ENCODE measurements around the gene POMT1.
A peak's percentile ranks its signal among the peaks of the same experiment; 100 is the strongest.

POMT1 gene

DNA sequence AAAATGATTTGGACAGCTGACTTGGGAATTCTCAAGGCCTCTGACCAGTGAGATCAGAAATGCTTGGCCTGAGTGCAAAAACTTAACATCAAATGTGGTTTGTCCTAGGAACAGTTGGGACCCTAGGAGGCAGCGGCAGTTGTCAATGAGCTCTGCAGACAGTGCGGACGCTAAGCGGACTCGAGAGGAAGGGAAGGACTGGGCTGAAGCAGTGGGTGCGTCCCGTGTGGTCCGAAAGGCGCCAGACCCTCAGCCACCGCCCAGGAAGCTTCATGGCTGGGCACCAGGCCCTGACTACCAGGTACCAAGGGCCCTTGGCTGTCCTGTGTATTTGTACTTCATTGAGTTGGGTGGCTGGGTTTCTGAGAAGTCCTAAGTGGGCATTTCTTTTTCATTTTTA is 43.7 kb upstream of the POMT1 start:
- peaks cover 60 to 99% of the 10 kb centered on the region in 2 donors for H3K36me3 ChIP-seq (replicated peaks in 1 of 2; ENCODE audit: control insufficient read depth in 2 of 2, insufficient read depth in 2 of 2, low read length in 2 of 2)
- no peak overlapping the region for H2BK5ac ChIP-seq (ENCODE audit: low read length)
- no peaks in the 10 kb centered on the region for H3K4me1 ChIP-seq (ENCODE audit: control insufficient read depth in 2 of 2, insufficient read depth in 1 of 2, low read depth in 1 of 2, low read length in 2 of 2)
- no peak overlapping the region for H3K4ac ChIP-seq (ENCODE audit: low read length)
- H3K79me1 ChIP-seq (ENCODE audit: low read depth, low read length) = peaks cover 6% of the 10 kb centered on the region
- H2BK15ac ChIP-seq (ENCODE audit: low read length) = no peak overlapping the region
- no peak overlapping the region for H3K14ac ChIP-seq (ENCODE audit: low read length)
- no peak overlapping the region for H3K9ac ChIP-seq (ENCODE audit: low read depth, low read length, poor library complexity)
- no peak overlapping the region for H3K4me2 ChIP-seq (ENCODE audit: insufficient read depth, low read length, poor library complexity, severe bottlenecking)
- H4K91ac ChIP-seq (ENCODE audit: low read depth, low read length, poor library complexity) = no peak overlapping the region
- no peak overlapping the region for H4K8ac ChIP-seq (ENCODE audit: low read depth, low read length)
- H3K9me3 ChIP-seq (replicated peaks in 1 of 2; ENCODE audit: control insufficient read depth in 2 of 2, insufficient read depth in 1 of 2, low read depth in 1 of 2, low read length in 2 of 2) = no peaks in the 10 kb centered on the region
- H2AK5ac ChIP-seq (ENCODE audit: low read depth, low read length) = no peak overlapping the region
- H3K27me3 ChIP-seq (ENCODE audit: control insufficient read depth in 3 of 3, insufficient read depth in 3 of 3, low read depth in 1 of 3, low read length in 3 of 3) = no peaks in the 10 kb centered on the region
- DNase-seq (ENCODE audit: low spot score) = no peak
- H2AFZ ChIP-seq (ENCODE audit: low read length) = no peak overlapping the region
- no peak overlapping the region for H3K27ac ChIP-seq (replicated peaks; ENCODE audit: low read length)
- no CpG with 5 or more reads among the region's 10 CpGs for WGBS, 2 donors (ENCODE audit: extremely low coverage in 2 of 2, insufficient read length in 2 of 2, insufficient replicate concordance in 1 of 2)
- H2BK120ac ChIP-seq (ENCODE audit: low read depth, low read length) = no peak overlapping the region
- H3K23ac ChIP-seq (ENCODE audit: low read depth, low read length, poor library complexity) = no peak overlapping the region
- no peak overlapping the region for H3K4me3 ChIP-seq (ENCODE audit: low read length in 2 of 2)
- no peak overlapping the region for H2BK12ac ChIP-seq (ENCODE audit: low read length)
- peak overlapping the region; percentile 25 for H3K18ac ChIP-seq (ENCODE audit: low read length)

DNA sequence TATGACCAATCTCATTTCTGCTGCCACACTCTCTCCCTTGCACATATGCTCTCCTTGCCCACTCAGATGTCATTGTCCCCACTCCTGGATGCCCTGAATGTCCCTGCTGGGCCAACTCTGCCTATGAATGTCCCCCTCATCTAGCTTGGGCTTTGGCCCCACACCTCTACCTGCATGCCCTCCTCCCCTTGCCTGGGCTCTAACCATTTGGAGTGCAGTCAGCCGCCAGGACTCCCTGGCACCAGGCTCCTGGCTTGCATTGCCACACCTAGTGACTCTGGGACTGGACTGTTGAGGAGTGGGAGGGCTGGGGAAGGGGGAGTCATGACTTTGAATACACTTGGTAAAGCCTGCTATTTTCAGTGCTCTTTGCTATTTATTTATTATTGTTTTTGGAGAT is 41.6 kb upstream of the POMT1 start:
- no CpG with 5 or more reads among the region's 1 CpG for WGBS, 2 donors (ENCODE audit: extremely low coverage in 2 of 2, insufficient read length in 2 of 2, insufficient replicate concordance in 1 of 2)
- Histone ChIP-seq H3K14ac (ENCODE audit: low read length) (no peak overlapping the region), H3K36me3 (replicated peaks in 1 of 2; ENCODE audit: control insufficient read depth in 2 of 2, insufficient read depth in 2 of 2, low read length in 2 of 2) (peaks cover 64 to 99% of the 10 kb centered on the region in 2 donors), H3K79me1 (ENCODE audit: low read depth, low read length) (peaks cover 6% of the 10 kb centered on the region), H3K23ac (ENCODE audit: low read depth, low read length, poor library complexity) (no peak overlapping the region), H2AFZ (ENCODE audit: low read length) (no peak overlapping the region), H3K9ac (ENCODE audit: low read depth, low read length, poor library complexity) (no peak overlapping the region), H3K27me3 (ENCODE audit: control insufficient read depth in 3 of 3, insufficient read depth in 3 of 3, low read depth in 1 of 3, low read length in 3 of 3) (no peaks in the 10 kb centered on the region), H2BK12ac (ENCODE audit: low read length) (no peak overlapping the region), H4K8ac (ENCODE audit: low read depth, low read length) (no peak overlapping the region), H2BK15ac (ENCODE audit: low read length) (no peak overlapping the region), H3K27ac (replicated peaks; ENCODE audit: low read length) (no peak overlapping the region), H4K91ac (ENCODE audit: low read depth, low read length, poor library complexity) (no peak overlapping the region), H3K18ac (ENCODE audit: low read length) (no peak overlapping the region), H3K9me3 (replicated peaks in 1 of 2; ENCODE audit: control insufficient read depth in 2 of 2, insufficient read depth in 1 of 2, low read depth in 1 of 2, low read length in 2 of 2) (no peaks in the 10 kb centered on the region), H2BK5ac (ENCODE audit: low read length) (no peak overlapping the region), H3K4me3 (ENCODE audit: low read length in 2 of 2) (peak overlapping the region in 1 of 2 donors; percentile 14), H3K4ac (ENCODE audit: low read length) (no peak overlapping the region), H3K4me1 (ENCODE audit: control insufficient read depth in 2 of 2, insufficient read depth in 1 of 2, low read depth in 1 of 2, low read length in 2 of 2) (no peaks in the 10 kb centered on the region), H2AK5ac (ENCODE audit: low read depth, low read length) (no peak overlapping the region), H2BK120ac (ENCODE audit: low read depth, low read length) (no peak overlapping the region), H3K4me2 (ENCODE audit: insufficient read depth, low read length, poor library complexity, severe bottlenecking) (no peak overlapping the region)
- no peak for DNase-seq (ENCODE audit: low spot score)

DNA sequence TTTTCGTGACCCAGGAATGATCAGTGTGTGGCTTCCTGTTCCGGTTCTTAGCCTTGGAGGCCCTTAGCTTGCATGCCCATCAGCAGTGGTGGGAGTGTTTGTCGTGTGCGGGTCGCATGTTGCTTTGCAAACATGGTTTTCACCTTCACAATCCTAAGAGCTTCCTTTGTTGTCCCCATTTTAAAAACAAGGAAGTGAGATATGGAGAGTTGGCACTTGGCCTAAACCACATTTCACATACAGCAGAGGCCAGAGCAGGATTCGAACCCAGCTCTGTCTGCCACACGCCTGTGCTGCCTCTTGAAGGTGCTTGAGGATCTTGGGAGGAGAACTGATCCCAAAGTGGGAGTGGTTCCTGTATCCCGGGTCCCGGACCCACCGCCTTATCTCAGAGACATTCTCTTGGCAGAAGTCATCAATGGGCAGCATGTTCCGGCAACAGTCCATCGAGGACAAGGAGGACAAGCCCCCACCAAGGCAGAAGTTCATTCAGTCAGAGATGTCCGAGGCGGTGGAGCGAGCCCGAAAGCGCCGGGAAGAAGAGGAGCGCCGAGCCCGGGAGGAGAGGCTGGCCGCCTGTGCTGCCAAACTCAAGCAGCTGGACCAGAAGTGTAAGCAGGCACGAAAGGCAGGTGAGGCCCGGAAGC is 38.2 kb upstream of the POMT1 start:
- H3K27me3 ChIP-seq (ENCODE audit: control insufficient read depth in 3 of 3, insufficient read depth in 3 of 3, low read depth in 1 of 3, low read length in 3 of 3) = no peaks in the 10 kb centered on the region
- H3K4me1 ChIP-seq (ENCODE audit: control insufficient read depth in 2 of 2, insufficient read depth in 1 of 2, low read depth in 1 of 2, low read length in 2 of 2) = no peaks in the 10 kb centered on the region
- DNase-seq (ENCODE audit: low spot score) = no peak
- peaks cover 65 to 97% of the 10 kb centered on the region in 2 donors for H3K36me3 ChIP-seq (replicated peaks in 1 of 2; ENCODE audit: control insufficient read depth in 2 of 2, insufficient read depth in 2 of 2, low read length in 2 of 2)
- no peak overlapping the region for H3K23ac ChIP-seq (ENCODE audit: low read depth, low read length, poor library complexity)
- H3K18ac ChIP-seq (ENCODE audit: low read length) = peak overlapping the region; percentile 14
- H3K4ac ChIP-seq (ENCODE audit: low read length) = no peak overlapping the region
- H2AFZ ChIP-seq (ENCODE audit: low read length) = no peak overlapping the region
- no peak overlapping the region for H2BK15ac ChIP-seq (ENCODE audit: low read length)
- peak overlapping the region; percentile 46 for H2BK5ac ChIP-seq (ENCODE audit: low read length)
- no CpG with 5 or more reads among the region's 24 CpGs for WGBS, 2 donors (ENCODE audit: extremely low coverage in 2 of 2, insufficient read length in 2 of 2, insufficient replicate concordance in 1 of 2)
- no peak overlapping the region for H2BK12ac ChIP-seq (ENCODE audit: low read length)
- H3K9ac ChIP-seq (ENCODE audit: low read depth, low read length, poor library complexity) = no peak overlapping the region
- peaks cover 5% of the 10 kb centered on the region for H3K79me1 ChIP-seq (ENCODE audit: low read depth, low read length)
- H4K8ac ChIP-seq (ENCODE audit: low read depth, low read length) = no peak overlapping the region
- H3K27ac ChIP-seq (replicated peaks; ENCODE audit: low read length) = no peak overlapping the region
- no peak overlapping the region for H3K4me3 ChIP-seq (ENCODE audit: low read length in 2 of 2)
- H3K9me3 ChIP-seq (replicated peaks in 1 of 2; ENCODE audit: control insufficient read depth in 2 of 2, insufficient read depth in 1 of 2, low read depth in 1 of 2, low read length in 2 of 2) = no peaks in the 10 kb centered on the region
- H2AK5ac ChIP-seq (ENCODE audit: low read depth, low read length) = no peak overlapping the region
- no peak overlapping the region for H4K91ac ChIP-seq (ENCODE audit: low read depth, low read length, poor library complexity)
- H2BK120ac ChIP-seq (ENCODE audit: low read depth, low read length) = peak overlapping the region; percentile 38
- no peak overlapping the region for H3K14ac ChIP-seq (ENCODE audit: low read length)
- H3K4me2 ChIP-seq (ENCODE audit: insufficient read depth, low read length, poor library complexity, severe bottlenecking) = no peak overlapping the region

DNA sequence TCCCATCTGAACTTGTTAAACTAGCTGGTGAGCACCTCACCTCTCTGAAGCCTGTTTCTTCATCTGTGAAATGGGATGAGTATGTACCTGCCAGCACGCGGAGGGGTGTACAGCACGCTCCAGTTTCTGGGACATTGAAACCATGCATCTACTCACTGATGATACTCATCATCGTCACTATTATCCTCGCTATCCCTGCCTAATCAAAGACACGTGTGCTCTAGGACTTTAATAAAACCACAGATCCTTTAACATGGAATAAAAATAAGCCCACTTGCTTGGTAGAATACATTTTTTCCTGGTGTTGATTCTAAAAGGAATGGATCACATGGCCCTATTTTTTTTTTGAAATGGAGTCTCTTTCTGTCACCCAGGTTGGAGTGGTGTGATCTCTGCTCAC is 37.3 kb upstream of the POMT1 start:
- H3K4ac ChIP-seq (ENCODE audit: low read length) = no peak overlapping the region
- H2BK12ac ChIP-seq (ENCODE audit: low read length) = no peak overlapping the region
- no peak for DNase-seq (ENCODE audit: low spot score)
- H3K27me3 ChIP-seq (ENCODE audit: control insufficient read depth in 3 of 3, insufficient read depth in 3 of 3, low read depth in 1 of 3, low read length in 3 of 3) = no peaks in the 10 kb centered on the region
- no peak overlapping the region for H3K4me2 ChIP-seq (ENCODE audit: insufficient read depth, low read length, poor library complexity, severe bottlenecking)
- no peak overlapping the region for H4K91ac ChIP-seq (ENCODE audit: low read depth, low read length, poor library complexity)
- no peak overlapping the region for H3K14ac ChIP-seq (ENCODE audit: low read length)
- peaks cover 68 to 97% of the 10 kb centered on the region in 2 donors for H3K36me3 ChIP-seq (replicated peaks in 1 of 2; ENCODE audit: control insufficient read depth in 2 of 2, insufficient read depth in 2 of 2, low read length in 2 of 2)
- H2BK5ac ChIP-seq (ENCODE audit: low read length) = no peak overlapping the region
- WGBS, 2 donors (ENCODE audit: extremely low coverage in 2 of 2, insufficient read length in 2 of 2, insufficient replicate concordance in 1 of 2) = no CpG with 5 or more reads among the region's 6 CpGs
- H4K8ac ChIP-seq (ENCODE audit: low read depth, low read length) = no peak overlapping the region
- peaks cover 0 to under 1% of the 10 kb centered on the region in 2 donors for H3K4me1 ChIP-seq (ENCODE audit: control insufficient read depth in 2 of 2, insufficient read depth in 1 of 2, low read depth in 1 of 2, low read length in 2 of 2)
- no peak overlapping the region for H2AFZ ChIP-seq (ENCODE audit: low read length)
- no peak overlapping the region for H3K23ac ChIP-seq (ENCODE audit: low read depth, low read length, poor library complexity)
- H2BK15ac ChIP-seq (ENCODE audit: low read length) = no peak overlapping the region
- no peak overlapping the region for H3K4me3 ChIP-seq (ENCODE audit: low read length in 2 of 2)
- no peaks in the 10 kb centered on the region for H3K9me3 ChIP-seq (replicated peaks in 1 of 2; ENCODE audit: control insufficient read depth in 2 of 2, insufficient read depth in 1 of 2, low read depth in 1 of 2, low read length in 2 of 2)
- no peak overlapping the region for H3K18ac ChIP-seq (ENCODE audit: low read length)
- no peak overlapping the region for H2BK120ac ChIP-seq (ENCODE audit: low read depth, low read length)
- H3K79me1 ChIP-seq (ENCODE audit: low read depth, low read length) = peaks cover 4% of the 10 kb centered on the region
- no peak overlapping the region for H2AK5ac ChIP-seq (ENCODE audit: low read depth, low read length)
- H3K27ac ChIP-seq (replicated peaks; ENCODE audit: low read length) = no peak overlapping the region
- no peak overlapping the region for H3K9ac ChIP-seq (ENCODE audit: low read depth, low read length, poor library complexity)

Data from neuronal stem cell (in vitro differentiated cells).